Measurements from ENCODE around the gene POLR2I. TPM values are rescaled to one million over a fixed set of nuclear protein-coding genes. Genes with fewer than 3 reads are reported as not detected.

The POLR2I gene
- total and polyA plus RNA-seq, 2 donors, result 44.5 to 78.9 TPM

GRCh38 chr19:36101550-36102327 lies 12.9 kb downstream of the POLR2I start:
- Histone ChIP-seq H3K4me1 (ENCODE audit: insufficient read depth) (no peaks in the 10 kb centered on the region), H3K27ac (ENCODE audit: low read depth) (no peak overlapping the region), H3K36me3 (ENCODE audit: insufficient read depth) (no peaks in the 10 kb centered on the region), H3K4me3 (ENCODE audit: low read depth, low read length) (no peak overlapping the region)
- 89% methylated on average over 27 of the region's 27 CpGs for WGBS
- DNase-seq (ENCODE audit: extremely low spot score), result no peak

- no peaks in the 10 kb centered on the region for H3K36me3 ChIP-seq (ENCODE audit: insufficient read depth)
- H3K27ac ChIP-seq (ENCODE audit: low read depth), result no peak overlapping the region
- WGBS, result 88% methylated on average over 5 of the region's 5 CpGs
- no peaks in the 10 kb centered on the region for H3K4me1 ChIP-seq (ENCODE audit: insufficient read depth)
- DNase-seq (ENCODE audit: extremely low spot score), result no peak
- no peak overlapping the region for H3K4me3 ChIP-seq (ENCODE audit: low read depth, low read length)
Measured at GRCh38 chr19:36100476-36100875, 14.2 kb downstream of the POLR2I start.

GRCh38 chr19:36099166-36099785 lies 15.4 kb downstream of the POLR2I start:
- WGBS, result 89% methylated on average over 19 of the region's 19 CpGs
- Histone ChIP-seq H3K27ac (ENCODE audit: low read depth) (no peak overlapping the region), H3K36me3 (ENCODE audit: insufficient read depth) (no peaks in the 10 kb centered on the region), H3K4me1 (ENCODE audit: insufficient read depth) (no peaks in the 10 kb centered on the region), H3K4me3 (ENCODE audit: low read depth, low read length) (no peak overlapping the region)
- no peak for DNase-seq (ENCODE audit: extremely low spot score)

- no peak for DNase-seq (ENCODE audit: extremely low spot score)
Measured at GRCh38 chr19:36097036-36097435, 17.6 kb downstream of the POLR2I start.

GRCh38 chr19:36093687-36094086 lies 21.0 kb downstream of the POLR2I start:
- DNase-seq (ENCODE audit: extremely low spot score), result no peak
- Histone ChIP-seq H3K4me1 (ENCODE audit: insufficient read depth) (no peaks in the 10 kb centered on the region), H3K36me3 (ENCODE audit: insufficient read depth) (no peaks in the 10 kb centered on the region), H3K27ac (ENCODE audit: low read depth) (no peak overlapping the region), H3K4me3 (ENCODE audit: low read depth, low read length) (no peak overlapping the region)
- WGBS, result 53% methylated on average over 6 of the region's 6 CpGs

More at GRCh38 chr19:36097036-36097435, 17.6 kb downstream of the POLR2I start:
- WGBS, result 88% methylated on average over 6 of the region's 6 CpGs
- no peak overlapping the region for H3K4me3 ChIP-seq (ENCODE audit: low read depth, low read length)
- no peak overlapping the region for H3K27ac ChIP-seq (ENCODE audit: low read depth)
- H3K4me1 ChIP-seq (ENCODE audit: insufficient read depth), result no peaks in the 10 kb centered on the region
- H3K36me3 ChIP-seq (ENCODE audit: insufficient read depth), result no peaks in the 10 kb centered on the region

GRCh38 chr19:36093146-36093662 lies 21.5 kb downstream of the POLR2I start:
- WGBS, result 92% methylated on average over 5 of the region's 5 CpGs
- H3K4me3 ChIP-seq (ENCODE audit: low read depth, low read length), result no peak overlapping the region
- no peak overlapping the region for H3K27ac ChIP-seq (ENCODE audit: low read depth)
- no peaks in the 10 kb centered on the region for H3K4me1 ChIP-seq (ENCODE audit: insufficient read depth)
- no peak for DNase-seq (ENCODE audit: extremely low spot score)
- no peaks in the 10 kb centered on the region for H3K36me3 ChIP-seq (ENCODE audit: insufficient read depth)

- Histone ChIP-seq H3K4me3 (ENCODE audit: low read depth, low read length) (no peak overlapping the region), H3K4me1 (ENCODE audit: insufficient read depth) (no peaks in the 10 kb centered on the region), H3K27ac (ENCODE audit: low read depth) (no peak overlapping the region), H3K36me3 (ENCODE audit: insufficient read depth) (no peaks in the 10 kb centered on the region)
- 98% methylated on average over 7 of the region's 7 CpGs for WGBS
- DNase-seq (ENCODE audit: extremely low spot score), result no peak
Measured at GRCh38 chr19:36092566-36092965, 22.1 kb downstream of the POLR2I start.

GRCh38 chr19:36090910-36091695 lies 23.6 kb downstream of the POLR2I start:
- no peaks in the 10 kb centered on the region for H3K4me1 ChIP-seq (ENCODE audit: insufficient read depth)
- no peak overlapping the region for H3K27ac ChIP-seq (ENCODE audit: low read depth)
- H3K36me3 ChIP-seq (ENCODE audit: insufficient read depth), result no peaks in the 10 kb centered on the region
- no peak for DNase-seq (ENCODE audit: extremely low spot score)
- no peak overlapping the region for H3K4me3 ChIP-seq (ENCODE audit: low read depth, low read length)
- 86% methylated on average over 13 of the region's 13 CpGs for WGBS

GRCh38 chr19:36089847-36090246 lies 24.8 kb downstream of the POLR2I start:
- Histone ChIP-seq H3K36me3 (ENCODE audit: insufficient read depth) (no peaks in the 10 kb centered on the region), H3K4me3 (ENCODE audit: low read depth, low read length) (no peak overlapping the region), H3K4me1 (ENCODE audit: insufficient read depth) (no peaks in the 10 kb centered on the region), H3K27ac (ENCODE audit: low read depth) (no peak overlapping the region)
- no peak for DNase-seq (ENCODE audit: extremely low spot score)
- 96% methylated on average over 5 of the region's 5 CpGs for WGBS

- Histone ChIP-seq H3K4me1 (ENCODE audit: insufficient read depth) (no peaks in the 10 kb centered on the region), H3K27ac (ENCODE audit: low read depth) (no peak overlapping the region), H3K36me3 (ENCODE audit: insufficient read depth) (no peaks in the 10 kb centered on the region), H3K4me3 (ENCODE audit: low read depth, low read length) (no peak overlapping the region)
- 96% methylated on average over 9 of the region's 9 CpGs for WGBS
- no peak for DNase-seq (ENCODE audit: extremely low spot score)
Measured at GRCh38 chr19:36086326-36086725, 28.3 kb downstream of the POLR2I start.

- Histone ChIP-seq H3K4me3 (ENCODE audit: low read depth, low read length) (no peak overlapping the region), H3K27ac (ENCODE audit: low read depth) (no peak overlapping the region), H3K4me1 (ENCODE audit: insufficient read depth) (no peaks in the 10 kb centered on the region), H3K36me3 (ENCODE audit: insufficient read depth) (no peaks in the 10 kb centered on the region)
- no peak for DNase-seq (ENCODE audit: extremely low spot score)
- WGBS, result 95% methylated on average over 12 of the region's 12 CpGs
Measured at GRCh38 chr19:36084231-36085009, 30.3 kb downstream of the POLR2I start.

- WGBS, result 94% methylated on average over 13 of the region's 13 CpGs
- DNase-seq (ENCODE audit: extremely low spot score), result no peak
- Histone ChIP-seq H3K4me1 (ENCODE audit: insufficient read depth) (no peaks in the 10 kb centered on the region), H3K4me3 (ENCODE audit: low read depth, low read length) (no peak overlapping the region), H3K27ac (ENCODE audit: low read depth) (no peak overlapping the region), H3K36me3 (ENCODE audit: insufficient read depth) (no peaks in the 10 kb centered on the region)
Measured at GRCh38 chr19:36082916-36083315, 31.8 kb downstream of the POLR2I start.

GRCh38 chr19:36081894-36082293 lies 32.8 kb downstream of the POLR2I start:
- 95% methylated on average over 7 of the region's 7 CpGs for WGBS
- no peak overlapping the region for H3K27ac ChIP-seq (ENCODE audit: low read depth)
- DNase-seq (ENCODE audit: extremely low spot score), result no peak
- H3K4me1 ChIP-seq (ENCODE audit: insufficient read depth), result no peaks in the 10 kb centered on the region
- no peaks in the 10 kb centered on the region for H3K36me3 ChIP-seq (ENCODE audit: insufficient read depth)
- no peak overlapping the region for H3K4me3 ChIP-seq (ENCODE audit: low read depth, low read length)

Measured in urinary bladder (tissue), 4 donors.